ENCODE data around the gene ETV6.

ETV6 gene

GRCh38 chr12:11739980-11740577, 90.6 kb downstream of the ETV6 start:
- DNase-seq (ENCODE audit: low read depth in 3 of 3): no peak

DNA sequence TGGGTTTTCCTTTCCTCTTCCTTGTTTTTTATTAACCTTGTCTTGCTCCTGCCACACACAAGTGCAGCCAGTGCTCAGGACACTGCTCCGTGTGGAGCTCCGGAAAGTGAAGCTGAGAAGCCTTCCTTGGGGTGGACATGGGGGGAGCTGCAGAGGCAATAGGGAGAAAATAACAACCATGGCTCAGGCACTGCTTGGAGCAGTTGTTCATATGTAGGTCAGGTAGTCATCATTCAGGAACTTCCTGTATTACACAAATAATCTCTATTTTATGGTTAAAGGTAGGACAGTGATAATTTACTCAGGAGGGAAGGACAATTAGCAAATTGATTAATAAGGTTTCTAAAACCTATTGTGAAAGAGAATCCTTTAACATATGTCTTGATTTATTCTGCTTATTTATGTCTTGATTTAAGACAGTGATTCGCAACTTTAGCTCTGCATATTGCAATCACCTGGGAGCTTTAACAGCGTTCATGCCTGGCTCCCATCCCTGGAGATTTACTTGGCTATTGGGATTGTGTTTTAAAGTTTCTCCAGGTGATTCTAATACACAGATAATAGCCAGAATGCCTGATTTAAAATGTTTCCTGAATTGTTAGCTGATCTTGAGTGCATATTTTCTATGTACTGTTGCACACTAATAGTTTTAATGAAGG, 92.1 kb downstream of the ETV6 start:
- no peak for DNase-seq (ENCODE audit: low read depth in 3 of 3)

DNA sequence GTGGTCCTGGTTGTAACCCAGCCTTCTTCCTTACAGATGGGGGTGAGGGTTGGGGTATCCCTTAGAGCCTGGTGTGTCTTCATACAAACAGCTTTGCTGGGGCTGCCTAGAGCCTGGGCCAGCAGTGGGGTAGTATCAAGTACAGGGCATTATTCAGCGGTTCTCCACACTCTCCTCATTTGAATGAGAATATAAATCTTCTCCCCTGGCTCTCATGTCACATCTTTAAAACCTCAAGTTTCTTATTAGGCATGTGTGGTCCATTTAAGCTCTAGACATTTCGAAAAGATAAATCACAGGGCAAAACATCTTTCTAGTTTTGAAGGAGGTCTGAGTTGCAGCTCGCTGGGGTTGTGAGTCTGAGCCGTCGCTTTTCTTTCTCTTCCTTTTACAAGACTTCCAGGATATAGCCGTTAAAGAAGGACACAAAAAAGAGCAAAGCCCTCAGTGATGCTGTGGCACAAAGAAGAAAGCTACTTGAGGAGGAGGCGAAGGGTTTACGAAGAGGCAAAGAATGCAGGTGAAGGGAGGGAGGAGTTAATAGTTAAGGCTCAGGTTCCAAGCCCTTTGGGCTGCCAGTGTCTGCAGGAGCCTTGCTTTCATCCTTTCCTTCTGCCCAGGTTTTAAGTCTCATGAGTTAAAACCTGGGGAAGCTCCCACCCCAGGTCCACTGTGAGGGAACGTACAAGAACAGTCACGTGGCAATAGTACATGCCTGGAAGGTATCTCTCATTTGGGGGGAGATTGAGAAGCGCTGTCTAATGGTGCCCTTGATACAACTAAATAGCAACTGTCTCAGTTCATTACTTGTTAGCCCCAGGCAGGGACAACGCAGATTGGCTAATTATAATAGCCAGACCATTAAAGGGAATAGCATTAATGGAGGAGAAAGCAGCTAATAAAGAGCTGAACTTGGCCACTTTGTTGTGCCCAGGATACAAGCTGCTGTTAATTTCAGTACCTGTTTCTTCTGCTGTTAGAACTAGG, 94.2 kb downstream of the ETV6 start:
- no peak for DNase-seq (ENCODE audit: low read depth in 3 of 3)

DNA sequence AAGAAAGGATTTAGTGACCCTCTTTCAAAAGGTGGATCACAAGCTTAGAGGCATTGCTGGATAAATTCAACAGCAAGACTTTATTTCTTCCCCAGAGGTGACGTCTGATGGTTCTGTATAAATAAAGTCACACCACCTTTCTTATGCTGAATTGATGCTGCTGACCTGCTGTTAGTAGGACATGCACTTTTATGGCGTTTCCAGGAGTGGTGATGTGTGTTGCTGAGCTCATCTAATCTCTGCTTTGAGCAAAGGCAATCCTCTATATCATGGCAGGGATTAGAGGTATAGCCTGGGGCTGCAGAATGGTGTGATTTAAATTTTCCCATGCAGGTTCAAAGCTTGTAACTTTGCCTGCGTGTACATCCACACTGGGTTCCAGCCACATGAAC, 94.9 kb downstream of the ETV6 start:
- DNase-seq (ENCODE audit: low read depth in 3 of 3): no peak

- no peak for DNase-seq (ENCODE audit: low read depth in 3 of 3)
Observed at GRCh38 chr12:11745113-11745512, 95.6 kb downstream of the ETV6 start.

GRCh38 chr12:11746024-11746771, 96.7 kb downstream of the ETV6 start:
- no peak for DNase-seq (ENCODE audit: low read depth in 3 of 3)

DNA sequence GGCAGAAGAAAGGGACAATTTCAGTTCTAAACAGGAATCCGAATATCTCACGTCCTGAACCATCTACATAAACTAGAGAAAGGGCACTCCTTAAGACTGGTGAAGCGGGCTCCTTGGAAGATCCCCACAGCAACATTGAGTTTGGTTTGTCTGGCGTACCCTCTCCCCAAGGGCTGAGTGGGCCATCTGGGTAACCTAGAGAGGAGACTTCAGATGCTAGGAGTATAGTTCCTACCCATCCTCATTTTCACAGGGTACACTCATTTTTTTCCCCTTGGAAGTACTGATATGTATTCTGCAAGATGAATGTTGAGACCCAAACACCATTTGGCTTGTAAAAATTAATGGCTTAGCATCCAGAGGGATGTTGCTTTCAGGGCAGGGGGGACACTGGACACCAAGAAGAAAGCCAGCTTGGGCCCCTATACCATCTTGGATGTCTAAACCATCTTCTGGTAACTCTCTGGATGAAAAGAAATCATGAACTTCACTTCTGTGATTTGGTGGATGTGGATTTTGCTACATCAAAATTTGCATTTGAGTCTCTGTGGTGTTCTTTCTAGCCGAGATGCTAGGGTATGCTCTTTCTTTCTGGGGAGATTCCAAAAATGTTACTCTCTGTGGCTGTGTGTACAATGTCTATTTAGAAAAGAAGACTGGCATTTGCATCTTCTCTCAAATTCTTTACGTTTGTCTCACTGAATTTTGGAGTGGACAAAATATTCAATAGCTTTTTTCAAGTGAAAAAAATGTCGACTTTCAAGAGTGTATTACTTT, 97.7 kb downstream of the ETV6 start:
- no peak for DNase-seq (ENCODE audit: low read depth in 3 of 3)

DNA sequence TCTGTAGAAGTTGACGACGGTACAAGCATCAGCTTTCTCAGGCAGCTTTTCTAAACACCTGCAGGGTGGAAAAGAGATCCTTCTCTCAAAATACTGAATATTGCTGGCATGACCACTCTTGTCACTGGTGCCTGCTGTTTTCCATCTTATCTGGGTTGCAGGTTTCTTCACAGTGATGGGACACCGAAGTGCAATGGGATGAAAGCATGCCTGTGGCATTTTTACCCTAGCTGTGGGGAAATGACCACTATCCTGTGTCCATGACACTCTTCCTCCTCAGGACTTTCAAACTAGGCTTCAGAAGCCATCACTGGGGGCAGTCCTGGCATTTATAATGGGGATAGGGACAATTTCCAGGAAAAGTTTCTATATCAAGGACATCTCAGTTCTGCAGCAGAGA, 98.5 kb downstream of the ETV6 start:
- no peak for DNase-seq (ENCODE audit: low read depth in 3 of 3)

- DNase-seq (ENCODE audit: low read depth in 3 of 3): no peak
Observed at GRCh38 chr12:11748903-11749302, 99.4 kb downstream of the ETV6 start.

- no peak for DNase-seq (ENCODE audit: low read depth in 3 of 3)
Observed at GRCh38 chr12:11749943-11750690, 100.6 kb downstream of the ETV6 start.

DNA sequence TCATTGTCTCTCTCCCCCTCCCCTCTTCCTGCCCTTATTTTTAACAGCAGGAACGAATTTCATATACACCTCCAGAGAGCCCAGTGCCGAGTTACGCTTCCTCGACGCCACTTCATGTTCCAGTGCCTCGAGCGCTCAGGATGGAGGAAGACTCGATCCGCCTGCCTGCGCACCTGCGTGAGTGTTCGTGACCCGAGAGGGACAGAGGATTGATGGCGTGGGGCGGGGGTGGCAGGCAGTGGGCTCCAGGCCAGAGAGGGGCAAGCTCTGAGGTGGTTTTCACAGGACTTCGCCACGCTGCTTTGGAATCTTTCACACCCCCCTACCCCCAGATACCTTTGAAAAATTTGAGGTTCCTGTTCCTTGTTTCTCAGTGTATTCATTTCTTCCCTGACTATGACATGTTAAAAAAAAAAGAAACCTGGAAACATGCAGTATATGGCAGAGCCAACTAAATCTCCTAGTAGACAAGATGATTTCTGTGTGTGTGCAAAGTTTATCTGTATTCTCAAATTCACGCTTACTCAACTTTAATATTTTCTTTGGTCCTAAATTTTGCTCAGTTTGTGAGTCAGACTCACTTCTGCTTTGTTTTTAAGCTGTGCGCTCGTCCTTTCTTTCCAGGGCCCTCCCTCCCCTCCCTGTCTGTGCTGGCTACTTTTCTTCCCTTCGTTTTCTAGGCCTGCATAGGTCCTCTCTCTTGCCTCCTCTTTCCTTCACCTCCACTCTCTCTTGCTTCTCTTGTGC, 103.1 kb downstream of the ETV6 start:
- no peak for DNase-seq (ENCODE audit: low read depth in 3 of 3)

GRCh38 chr12:11753150-11753499, 103.7 kb downstream of the ETV6 start:
- no peak for DNase-seq (ENCODE audit: low read depth in 3 of 3)

- no peak for DNase-seq (ENCODE audit: low read depth in 3 of 3)
Observed at GRCh38 chr12:11753826-11754225, 104.4 kb downstream of the ETV6 start.

- no peak for DNase-seq (ENCODE audit: low read depth in 3 of 3)
Observed at GRCh38 chr12:11754256-11754655, 104.8 kb downstream of the ETV6 start.

DNA sequence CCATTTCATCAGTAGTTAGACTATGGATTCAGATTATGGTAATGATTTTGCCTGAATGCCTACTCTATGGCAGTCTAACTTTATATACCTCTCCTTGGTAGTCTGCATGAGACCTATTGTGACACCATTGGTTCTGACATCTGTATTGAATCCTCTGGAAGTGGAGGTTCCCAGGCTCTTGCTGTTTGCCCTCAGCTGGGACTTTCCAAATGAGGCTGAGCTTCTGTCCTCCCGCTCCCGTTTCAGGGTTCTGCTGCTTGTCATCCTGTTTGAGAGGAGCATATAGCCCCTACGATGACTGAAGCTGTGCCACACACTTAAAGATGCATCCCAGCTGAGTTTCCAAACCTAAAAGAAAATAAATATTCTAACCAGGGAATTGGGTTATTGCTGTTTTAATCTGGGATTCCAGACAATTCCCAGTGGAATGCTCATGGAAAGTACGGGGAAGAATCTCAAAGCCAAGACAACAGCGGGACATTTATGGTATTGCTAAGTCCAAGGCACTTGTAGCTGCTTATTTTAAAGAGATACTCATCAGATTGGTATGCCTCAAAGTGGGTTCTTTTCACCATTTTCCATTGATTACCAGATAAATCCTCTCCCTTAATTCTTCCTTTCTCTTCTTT, 105.9 kb downstream of the ETV6 start:
- no peak for DNase-seq (ENCODE audit: low read depth in 3 of 3)

- no peak for DNase-seq (ENCODE audit: low read depth in 3 of 3)
Observed at GRCh38 chr12:11756022-11756421, 106.5 kb downstream of the ETV6 start.

DNA sequence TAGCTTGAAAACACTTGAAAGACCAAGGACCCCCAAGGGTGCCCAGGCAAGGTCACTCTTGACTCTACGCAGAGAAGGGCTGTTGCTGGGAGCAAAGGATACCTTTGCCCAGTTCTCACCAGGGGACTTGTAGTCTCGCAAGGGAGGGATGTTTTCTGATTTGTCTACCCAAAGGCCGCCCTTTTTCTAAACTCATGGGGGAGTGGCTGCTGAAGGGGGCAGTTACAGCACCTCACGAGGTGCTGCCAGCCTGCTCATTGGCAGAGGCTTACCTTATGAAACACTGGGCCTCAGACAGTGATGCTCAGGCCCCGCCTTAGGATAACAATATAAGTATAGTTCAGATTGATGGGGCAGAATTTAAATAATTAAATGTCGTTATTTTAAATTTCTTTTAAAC, 107.0 kb downstream of the ETV6 start:
- no peak for DNase-seq (ENCODE audit: low read depth in 3 of 3)

GRCh38 chr12:11757095-11757494, 107.6 kb downstream of the ETV6 start:
- DNase-seq (ENCODE audit: low read depth in 3 of 3): no peak

GRCh38 chr12:11757531-11757930, 108.1 kb downstream of the ETV6 start:
- no peak for DNase-seq (ENCODE audit: low read depth in 3 of 3)
